Mesothelial cell of epicardium (in vitro differentiated cells): ENCODE data around the gene SHISA5. TPM values are rescaled to one million over a fixed set of nuclear protein-coding genes. Genes with fewer than 3 reads are reported as not detected.

Experiments
- DNase-seq, 2 experiments: peaks; one replicate each; pipeline ENCODE4 v3.0.0; 2021; ENCODE audit warnings: low spot score in 2 of 2; ENCODE audit not compliant: unreplicated experiment in 2 of 2
- H3K27ac Mint-ChIP-seq: 2 replicates; pipeline ENCODE4 v1.8.0; 2021; ENCODE audit warnings: mixed read lengths
- H3K27me3 Mint-ChIP-seq: 2 replicates; pipeline ENCODE4 v1.8.0; 2021; ENCODE audit warnings: low read depth, mixed read lengths
- H3K36me3 Mint-ChIP-seq: 2 replicates; pipeline ENCODE4 v1.8.0; 2021; ENCODE audit warnings: mixed read lengths
- H3K4me1 Mint-ChIP-seq: 2 replicates; pipeline ENCODE4 v1.8.0; 2021; ENCODE audit warnings: mixed read lengths
- H3K4me3 Mint-ChIP-seq: 2 replicates; pipeline ENCODE4 v1.8.0; 2021; ENCODE audit warnings: mild to moderate bottlenecking, moderate library complexity, mixed read lengths
- H3K9me3 Mint-ChIP-seq: 2 replicates; pipeline ENCODE4 v1.8.0; 2021; ENCODE audit warnings: mixed read lengths
- total RNA-seq: library from RNA; stranded (reverse); gene quantifications from 3 replicates; pipeline ENCODE4 v1.2.1, GENCODE V29; 2021
- TF ChIP-seq, protein P1 (sequence below): fragments of 200-600 bp; sonication (generic); IDR thresholded peaks from one replicate; pipeline ENCODE4 v1.5.0; 2021; ENCODE audit warnings: antibody characterized with exemption; ENCODE audit not compliant: unreplicated experiment

SHISA5 gene
- total RNA-seq, 1 donor from 2014 or later, result 154 TPM

DNA sequence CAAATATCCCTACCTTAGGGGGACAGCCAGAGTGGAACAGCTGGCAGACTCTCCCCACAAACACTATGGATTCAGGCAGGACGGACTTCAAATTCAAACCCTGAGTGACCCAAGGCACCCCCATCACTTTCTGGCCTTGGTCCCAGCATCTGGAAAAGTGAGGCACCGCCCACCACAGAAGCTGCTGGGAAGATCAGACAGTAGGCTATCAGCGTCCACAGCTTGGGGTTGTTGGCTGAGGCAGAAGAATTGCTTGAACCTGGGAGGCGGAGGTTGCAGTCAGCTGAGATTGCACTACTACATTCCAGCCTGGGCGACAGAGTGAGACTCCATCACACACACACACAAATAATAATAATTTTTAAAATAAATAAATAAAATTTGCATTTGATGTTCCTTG lies 44.2 kb upstream of the SHISA5 start:
- Mint-ChIP-seq H3K4me3 (no peak overlapping the region), H3K9me3 (no peaks in the 10 kb centered on the region), H3K36me3 (peaks cover 8% of the 10 kb centered on the region), H3K27me3 (no peaks in the 10 kb centered on the region), H3K4me1 (peaks cover 7% of the 10 kb centered on the region), H3K27ac (no peak overlapping the region)
- TF ChIP-seq, protein P1, sequence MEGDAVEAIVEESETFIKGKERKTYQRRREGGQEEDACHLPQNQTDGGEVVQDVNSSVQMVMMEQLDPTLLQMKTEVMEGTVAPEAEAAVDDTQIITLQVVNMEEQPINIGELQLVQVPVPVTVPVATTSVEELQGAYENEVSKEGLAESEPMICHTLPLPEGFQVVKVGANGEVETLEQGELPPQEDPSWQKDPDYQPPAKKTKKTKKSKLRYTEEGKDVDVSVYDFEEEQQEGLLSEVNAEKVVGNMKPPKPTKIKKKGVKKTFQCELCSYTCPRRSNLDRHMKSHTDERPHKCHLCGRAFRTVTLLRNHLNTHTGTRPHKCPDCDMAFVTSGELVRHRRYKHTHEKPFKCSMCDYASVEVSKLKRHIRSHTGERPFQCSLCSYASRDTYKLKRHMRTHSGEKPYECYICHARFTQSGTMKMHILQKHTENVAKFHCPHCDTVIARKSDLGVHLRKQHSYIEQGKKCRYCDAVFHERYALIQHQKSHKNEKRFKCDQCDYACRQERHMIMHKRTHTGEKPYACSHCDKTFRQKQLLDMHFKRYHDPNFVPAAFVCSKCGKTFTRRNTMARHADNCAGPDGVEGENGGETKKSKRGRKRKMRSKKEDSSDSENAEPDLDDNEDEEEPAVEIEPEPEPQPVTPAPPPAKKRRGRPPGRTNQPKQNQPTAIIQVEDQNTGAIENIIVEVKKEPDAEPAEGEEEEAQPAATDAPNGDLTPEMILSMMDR, result no peak
- no peak for DNase-seq

DNA sequence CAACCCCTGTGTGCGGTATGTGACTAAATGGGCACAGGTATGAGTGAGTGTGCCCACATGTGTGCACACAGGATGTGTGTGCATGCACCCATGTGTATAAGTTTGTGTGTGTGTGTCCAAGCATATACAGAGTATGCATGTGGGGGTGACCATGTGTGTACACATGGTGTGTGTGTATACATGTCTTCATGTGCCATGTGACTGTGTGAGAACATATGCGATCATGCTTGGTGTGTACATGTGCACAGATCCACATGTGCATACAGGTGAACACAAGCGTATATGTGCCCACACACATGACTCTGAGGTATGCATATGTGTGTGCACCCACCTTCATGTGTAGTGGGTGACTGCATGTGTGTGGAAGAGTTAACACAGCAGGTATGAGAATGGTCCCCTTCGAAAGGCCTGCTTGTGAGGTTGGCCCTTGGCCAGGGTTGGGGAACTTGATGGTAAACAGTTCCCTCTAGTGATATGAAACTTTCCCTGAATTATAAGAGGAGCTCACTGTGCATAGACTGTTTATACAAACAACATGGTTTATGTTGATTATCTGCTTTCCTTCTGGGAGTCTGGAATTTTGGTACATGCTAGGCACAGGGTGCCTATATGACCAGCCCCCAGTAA lies 42.3 kb upstream of the SHISA5 start:
- TF ChIP-seq, protein P1, result no peak
- H3K27ac Mint-ChIP-seq, result no peak overlapping the region
- H3K9me3 Mint-ChIP-seq, result peaks cover 3% of the 10 kb centered on the region
- H3K27me3 Mint-ChIP-seq, result no peaks in the 10 kb centered on the region
- no peak overlapping the region for H3K4me3 Mint-ChIP-seq
- DNase-seq, result no peak
- peaks cover 19% of the 10 kb centered on the region for H3K36me3 Mint-ChIP-seq
- no peaks in the 10 kb centered on the region for H3K4me1 Mint-ChIP-seq

DNA sequence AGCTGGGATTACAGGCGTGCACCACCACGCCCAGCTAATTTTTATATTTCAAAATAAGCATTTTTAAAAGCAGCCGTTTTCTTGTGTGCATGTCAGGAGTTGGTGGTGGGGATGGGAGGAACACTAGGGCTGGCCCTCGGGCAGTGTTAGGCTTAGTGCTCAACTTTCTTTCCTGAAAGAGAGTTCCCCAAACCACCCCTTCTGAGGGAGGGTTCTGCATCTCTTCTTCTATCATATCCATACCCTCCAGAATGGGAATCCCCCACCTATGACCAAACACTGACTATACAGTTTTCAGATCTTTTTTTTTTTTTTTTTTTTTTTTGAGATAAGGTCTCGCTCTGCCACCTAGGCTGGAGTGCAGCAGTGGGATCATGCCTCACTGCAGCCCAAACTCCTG lies 40.2 kb upstream of the SHISA5 start:
- H3K36me3 Mint-ChIP-seq, result peaks cover 22% of the 10 kb centered on the region
- H3K9me3 Mint-ChIP-seq, result peaks cover 3% of the 10 kb centered on the region
- H3K27ac Mint-ChIP-seq, result no peak overlapping the region
- H3K27me3 Mint-ChIP-seq, result no peaks in the 10 kb centered on the region
- no peak for DNase-seq
- no peak overlapping the region for H3K4me3 Mint-ChIP-seq
- no peaks in the 10 kb centered on the region for H3K4me1 Mint-ChIP-seq
- TF ChIP-seq, protein P1, result no peak

DNA sequence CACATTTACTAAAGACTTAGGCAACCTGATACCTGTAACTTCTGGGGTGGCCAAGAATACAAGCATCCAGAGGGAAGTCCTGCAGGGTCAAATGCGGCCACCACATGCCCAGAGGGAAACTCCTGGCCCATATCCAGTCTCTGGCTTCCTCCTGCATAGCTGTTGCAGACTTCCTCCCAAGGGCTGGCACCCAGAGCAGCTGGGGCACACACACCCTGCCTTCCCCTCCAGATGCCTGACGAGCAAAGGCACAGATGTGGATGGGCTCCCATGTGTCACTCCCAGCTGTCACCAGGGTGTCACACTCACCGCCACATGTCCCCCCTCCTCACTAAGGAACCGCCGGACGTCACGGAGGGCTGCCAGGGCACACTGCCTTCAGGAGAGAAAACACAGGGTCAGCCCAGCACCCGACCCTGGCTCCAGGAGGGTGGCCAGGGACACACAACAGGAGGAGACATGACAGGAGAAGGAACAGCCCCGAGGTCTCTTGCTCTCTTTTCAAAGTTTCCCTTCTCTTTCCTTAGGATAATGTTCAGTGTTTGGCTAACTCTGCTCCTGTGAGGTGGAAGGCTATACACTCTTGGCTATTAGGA lies 39.4 kb upstream of the SHISA5 start:
- Mint-ChIP-seq H3K4me1 (no peaks in the 10 kb centered on the region), H3K27ac (no peak overlapping the region), H3K9me3 (peaks cover 3% of the 10 kb centered on the region), H3K27me3 (no peaks in the 10 kb centered on the region), H3K4me3 (no peak overlapping the region), H3K36me3 (peaks cover 22% of the 10 kb centered on the region)
- no peak for DNase-seq
- TF ChIP-seq, protein P1, result no peak

DNA sequence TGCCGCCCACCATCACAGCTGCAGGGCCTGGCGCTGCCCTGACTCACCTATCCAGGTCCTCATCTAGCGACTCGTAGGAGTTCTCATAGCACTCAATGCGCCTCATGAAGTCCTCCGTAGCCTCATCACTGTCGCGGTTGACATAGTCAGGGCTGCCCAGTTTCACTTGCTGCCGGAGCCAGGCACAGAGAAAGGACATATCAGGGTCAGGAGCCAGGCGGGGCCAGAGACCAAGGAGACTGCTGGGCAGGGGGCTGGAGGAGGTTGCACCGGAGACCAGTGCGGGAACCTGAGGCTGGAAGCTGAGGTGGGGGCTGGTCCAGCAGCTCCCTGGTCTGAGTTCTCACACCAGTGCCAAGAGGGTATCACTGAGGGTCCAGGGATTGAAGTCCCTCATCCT lies 34.5 kb upstream of the SHISA5 start:
- Mint-ChIP-seq H3K4me1 (no peaks in the 10 kb centered on the region), H3K36me3 (peaks cover 44% of the 10 kb centered on the region), H3K4me3 (no peak overlapping the region), H3K27ac (no peak overlapping the region), H3K9me3 (peaks cover 3% of the 10 kb centered on the region), H3K27me3 (no peaks in the 10 kb centered on the region)
- TF ChIP-seq, protein P1, result no peak
- DNase-seq, result no peak
